HepG2 (cell line): ENCODE results near the gene CDK5RAP1. TPM values are rescaled to one million over a fixed set of nuclear protein-coding genes. Genes with fewer than 3 reads are reported as not detected.

ENCODE experiments used
- CENPT ChIP-seq: sonication (generic); formaldehyde crosslinking; IDR thresholded peaks from 2 replicates; pipeline ENCODE4 v1.8.0; 2022; ENCODE audit warnings: low read depth, mild to moderate bottlenecking, moderate library complexity, missing genetic modification reagents
- FOSL2 ChIP-seq: sonication (generic); formaldehyde crosslinking; IDR thresholded peaks from 2 replicates; pipeline ENCODE4 v1.4.0; 2020; ENCODE audit warnings: missing genetic modification reagents
- GABPB1 ChIP-seq: IDR thresholded peaks from 2 replicates; pipeline ENCODE4 v1.6.1; 2016; ENCODE audit warnings: mild to moderate bottlenecking, missing genetic modification reagents, moderate library complexity, missing compliant biosample characterization
- HDAC6 ChIP-seq: fragments of 200-600 bp; sonication (generic); IDR thresholded peaks from 2 replicates; pipeline ENCODE4 v1.7.0; 2017; ENCODE audit warnings: mild to moderate bottlenecking, antibody characterized with exemption, low read length, low read depth
- KAT8 ChIP-seq: IDR thresholded peaks from 2 replicates; pipeline ENCODE4 v1.6.1; 2016; ENCODE audit warnings: missing genetic modification reagents, missing compliant biosample characterization
- NFYB ChIP-seq: sonication (generic); formaldehyde crosslinking; IDR thresholded peaks from 2 replicates; pipeline ENCODE4 v1.4.0; 2020; ENCODE audit warnings: missing genetic modification reagents
- RFXANK ChIP-seq: IDR thresholded peaks from 2 replicates; pipeline ENCODE4 v1.6.1; 2016
- SIN3A ChIP-seq: IDR thresholded peaks from 2 replicates; pipeline ENCODE4 v1.6.1; 2011; ENCODE audit warnings: low read depth, mild to moderate bottlenecking, control low read depth, low read length, borderline replicate concordance
- XRCC5 ChIP-seq: fragments of 200-400 bp; formaldehyde crosslinking; optimal IDR thresholded peaks from 2 replicates; pipeline ENCODE3; 2017; ENCODE audit warnings: mild to moderate bottlenecking, low read length
- YEATS2 ChIP-seq: sonication (generic); formaldehyde crosslinking; IDR thresholded peaks from 2 replicates; pipeline ENCODE4 v1.4.0; 2020; ENCODE audit warnings: missing genetic modification reagents, borderline replicate concordance
- ZNF225 ChIP-seq: sonication (generic); formaldehyde crosslinking; IDR thresholded peaks from 2 replicates; pipeline ENCODE4 v1.4.0; 2020; ENCODE audit warnings: mild to moderate bottlenecking, missing genetic modification reagents
- ZNF274 ChIP-seq: sonication (generic); formaldehyde crosslinking; IDR thresholded peaks from 2 replicates; pipeline ENCODE4 v1.5.1; 2020; ENCODE audit warnings: mild to moderate bottlenecking, missing genetic modification reagents
- ZNF317 ChIP-seq: sonication (generic); formaldehyde crosslinking; IDR thresholded peaks from 2 replicates; pipeline ENCODE4 v1.5.0; 2020; ENCODE audit warnings: mild to moderate bottlenecking, missing genetic modification reagents
- ZNF446 ChIP-seq: sonication (generic); formaldehyde crosslinking; IDR thresholded peaks from 2 replicates; pipeline ENCODE4 v1.5.0; 2020; ENCODE audit warnings: mild to moderate bottlenecking, missing genetic modification reagents
- ZNF567 ChIP-seq: sonication (generic); formaldehyde crosslinking; IDR thresholded peaks from 2 replicates; pipeline ENCODE4 v1.8.1; 2023; ENCODE audit warnings: mild to moderate bottlenecking, missing genetic modification reagents, borderline replicate concordance
- ZNF761 ChIP-seq: sonication (generic); formaldehyde crosslinking; conservative IDR thresholded peaks from 2 replicates; pipeline ENCODE4 v1.4.0; 2020; ENCODE audit warnings: mild to moderate bottlenecking, missing genetic modification reagents
- polyA plus RNA-seq, 8 experiments: library from polyadenylated mRNA; depleted of rRNA in 3 of 8; stranded (reverse) in 7 of 8; unstranded in 1 of 8; fragments of >200 nt; fragmentation: Illumina TruSeq in 4 of 8; extraction: Trizol in 4 of 8; gene quantifications; 2 replicates each; pipeline versions ENCODE4 v1.2.1 to v1.2.3, GENCODE V29; 2011 to 2016; ENCODE audit warnings: low read depth in 4 of 8, missing spikeins in 1 of 8, mixed read lengths in 1 of 8; ENCODE audit not compliant: insufficient read depth in 1 of 8
- total RNA-seq, 5 experiments: library from RNA; depleted of rRNA; stranded (reverse); fragments of >200 nt; fragmentation: Illumina TruSeq; extraction: Trizol; gene quantifications; 2 replicates each; pipeline ENCODE4 v1.2.3, GENCODE V29; 2016; ENCODE audit warnings: low read depth in 1 of 5
- TF ChIP-seq, protein P1 (sequence below): sonication (generic); formaldehyde crosslinking; IDR thresholded peaks from 2 replicates; pipeline ENCODE4 v1.4.0; 2020; ENCODE audit warnings: mild to moderate bottlenecking, low read depth, missing genetic modification reagents
- TF ChIP-seq, protein P2 (sequence below): sonication (generic); formaldehyde crosslinking; IDR thresholded peaks from 2 replicates; pipeline ENCODE4 v1.5.0; 2020; ENCODE audit warnings: mild to moderate bottlenecking, missing genetic modification reagents, borderline replicate concordance
- TF ChIP-seq, protein P3 (sequence below): IDR thresholded peaks from 2 replicates; pipeline ENCODE4 v1.6.1; 2016; ENCODE audit warnings: low read depth, borderline replicate concordance
- TF ChIP-seq, protein P4 (sequence below): sonication (generic); formaldehyde crosslinking; IDR thresholded peaks from 2 replicates; pipeline ENCODE4 v1.5.0; 2020; ENCODE audit warnings: mild to moderate bottlenecking, missing genetic modification reagents
- TF ChIP-seq, protein P5 (sequence below): conservative IDR thresholded peaks from 2 replicates; pipeline ENCODE4 v1.6.1; 2018; ENCODE audit warnings: missing genetic modification reagents
- TF ChIP-seq, protein P6 (sequence below): sonication (generic); formaldehyde crosslinking; conservative IDR thresholded peaks from 2 replicates; pipeline ENCODE4 v1.4.0; 2020; ENCODE audit warnings: missing genetic modification reagents

The CDK5RAP1 gene
- total and polyA plus RNA-seq, 2 of the 13 experiments (the other 11 are each of a cell fraction or from before 2014, with no cell fraction given): 53.6 to 98.2 TPM

DNA sequence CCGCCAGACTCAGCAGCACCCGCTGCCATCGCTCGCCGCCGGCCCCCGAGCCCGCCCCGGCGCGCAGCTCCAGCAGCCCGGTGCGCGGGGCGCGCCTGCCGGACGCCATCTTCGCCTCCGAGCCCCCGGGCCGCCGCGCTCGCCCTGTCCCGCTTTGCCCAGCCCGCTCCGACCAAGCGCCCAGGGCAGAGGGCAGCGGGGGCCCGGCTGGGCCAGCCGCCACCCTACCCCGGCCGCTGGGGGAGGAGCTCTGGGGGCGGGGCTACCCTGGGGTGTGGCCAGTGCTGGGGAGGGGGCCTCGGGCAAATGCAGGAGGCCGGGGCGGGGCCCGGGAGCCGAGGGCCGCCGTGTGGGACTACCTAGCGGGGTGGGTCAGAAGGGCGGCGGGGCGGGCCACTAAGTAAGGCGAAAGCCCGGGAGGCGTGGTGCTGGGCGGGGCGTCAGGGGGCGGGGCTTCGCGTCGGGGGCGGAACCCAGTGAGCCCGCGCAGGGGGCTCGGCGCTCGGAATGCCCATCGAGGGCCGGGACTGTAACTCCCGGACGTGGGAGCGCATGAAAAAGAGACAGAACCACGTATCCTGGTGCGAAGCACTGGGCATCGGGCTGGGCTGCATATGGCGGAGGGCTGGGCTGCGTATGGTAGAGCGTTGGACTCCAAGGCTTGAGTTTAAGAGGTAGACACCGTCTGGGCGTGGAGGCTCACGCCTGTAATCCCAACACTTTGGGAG lies 42.4 kb upstream of the CDK5RAP1 start, which contains the start of gene SNTA1 (continued):
- TF ChIP-seq, protein P1, sequence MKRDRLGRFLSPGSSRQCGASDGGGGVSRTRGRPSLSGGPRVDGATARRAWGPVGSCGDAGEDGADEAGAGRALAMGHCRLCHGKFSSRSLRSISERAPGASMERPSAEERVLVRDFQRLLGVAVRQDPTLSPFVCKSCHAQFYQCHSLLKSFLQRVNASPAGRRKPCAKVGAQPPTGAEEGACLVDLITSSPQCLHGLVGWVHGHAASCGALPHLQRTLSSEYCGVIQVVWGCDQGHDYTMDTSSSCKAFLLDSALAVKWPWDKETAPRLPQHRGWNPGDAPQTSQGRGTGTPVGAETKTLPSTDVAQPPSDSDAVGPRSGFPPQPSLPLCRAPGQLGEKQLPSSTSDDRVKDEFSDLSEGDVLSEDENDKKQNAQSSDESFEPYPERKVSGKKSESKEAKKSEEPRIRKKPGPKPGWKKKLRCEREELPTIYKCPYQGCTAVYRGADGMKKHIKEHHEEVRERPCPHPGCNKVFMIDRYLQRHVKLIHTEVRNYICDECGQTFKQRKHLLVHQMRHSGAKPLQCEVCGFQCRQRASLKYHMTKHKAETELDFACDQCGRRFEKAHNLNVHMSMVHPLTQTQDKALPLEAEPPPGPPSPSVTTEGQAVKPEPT (CRISPR knock-in tag): peak; percentile 86; the same call in 1 of the 2 replicates
- TF ChIP-seq, protein P2, sequence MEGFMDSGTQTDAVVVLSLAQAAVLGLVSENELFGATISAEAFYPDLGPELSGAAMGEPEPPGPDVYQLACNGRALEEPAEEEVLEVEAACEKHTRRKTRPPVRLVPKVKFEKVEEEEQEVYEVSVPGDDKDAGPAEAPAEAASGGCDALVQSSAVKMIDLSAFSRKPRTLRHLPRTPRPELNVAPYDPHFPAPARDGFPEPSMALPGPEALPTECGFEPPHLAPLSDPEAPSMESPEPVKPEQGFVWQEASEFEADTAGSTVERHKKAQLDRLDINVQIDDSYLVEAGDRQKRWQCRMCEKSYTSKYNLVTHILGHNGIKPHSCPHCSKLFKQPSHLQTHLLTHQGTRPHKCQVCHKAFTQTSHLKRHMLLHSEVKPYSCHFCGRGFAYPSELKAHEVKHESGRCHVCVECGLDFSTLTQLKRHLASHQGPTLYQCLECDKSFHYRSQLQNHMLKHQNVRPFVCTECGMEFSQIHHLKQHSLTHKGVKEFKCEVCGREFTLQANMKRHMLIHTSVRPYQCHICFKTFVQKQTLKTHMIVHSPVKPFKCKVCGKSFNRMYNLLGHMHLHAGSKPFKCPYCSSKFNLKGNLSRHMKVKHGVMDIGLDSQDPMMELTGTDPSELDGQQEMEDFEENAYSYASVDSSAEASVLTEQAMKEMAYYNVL (CRISPR knock-in tag): no peak
- TF ChIP-seq, protein P3, sequence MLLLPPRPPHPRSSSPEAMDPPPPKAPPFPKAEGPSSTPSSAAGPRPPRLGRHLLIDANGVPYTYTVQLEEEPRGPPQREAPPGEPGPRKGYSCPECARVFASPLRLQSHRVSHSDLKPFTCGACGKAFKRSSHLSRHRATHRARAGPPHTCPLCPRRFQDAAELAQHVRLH (CRISPR knock-in tag): peak; percentile 59; the same call in 1 of the 2 replicates
- TF ChIP-seq ZNF274 (CRISPR knock-in tag): peak; percentile 97
- no peak for TF ChIP-seq ZNF567 (CRISPR knock-in tag)
- no peak for TF ChIP-seq YEATS2 (CRISPR knock-in tag)
- TF ChIP-seq, protein P4, sequence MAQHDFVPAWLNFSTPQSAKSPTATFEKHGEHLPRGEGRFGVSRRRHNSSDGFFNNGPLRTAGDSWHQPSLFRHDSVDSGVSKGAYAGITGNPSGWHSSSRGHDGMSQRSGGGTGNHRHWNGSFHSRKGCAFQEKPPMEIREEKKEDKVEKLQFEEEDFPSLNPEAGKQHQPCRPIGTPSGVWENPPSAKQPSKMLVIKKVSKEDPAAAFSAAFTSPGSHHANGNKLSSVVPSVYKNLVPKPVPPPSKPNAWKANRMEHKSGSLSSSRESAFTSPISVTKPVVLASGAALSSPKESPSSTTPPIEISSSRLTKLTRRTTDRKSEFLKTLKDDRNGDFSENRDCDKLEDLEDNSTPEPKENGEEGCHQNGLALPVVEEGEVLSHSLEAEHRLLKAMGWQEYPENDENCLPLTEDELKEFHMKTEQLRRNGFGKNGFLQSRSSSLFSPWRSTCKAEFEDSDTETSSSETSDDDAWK (CRISPR knock-in tag): no peak
- TF ChIP-seq HDAC6: no peak
- no peak; the same call in 1 of the 2 replicates for TF ChIP-seq NFYB (CRISPR knock-in tag)
- 0 out of 2 replicates have a peak, but pooled peaks have one; percentile 64 for TF ChIP-seq ZNF225 (CRISPR knock-in tag)
- no peak for TF ChIP-seq XRCC5
- TF ChIP-seq, protein P5, sequence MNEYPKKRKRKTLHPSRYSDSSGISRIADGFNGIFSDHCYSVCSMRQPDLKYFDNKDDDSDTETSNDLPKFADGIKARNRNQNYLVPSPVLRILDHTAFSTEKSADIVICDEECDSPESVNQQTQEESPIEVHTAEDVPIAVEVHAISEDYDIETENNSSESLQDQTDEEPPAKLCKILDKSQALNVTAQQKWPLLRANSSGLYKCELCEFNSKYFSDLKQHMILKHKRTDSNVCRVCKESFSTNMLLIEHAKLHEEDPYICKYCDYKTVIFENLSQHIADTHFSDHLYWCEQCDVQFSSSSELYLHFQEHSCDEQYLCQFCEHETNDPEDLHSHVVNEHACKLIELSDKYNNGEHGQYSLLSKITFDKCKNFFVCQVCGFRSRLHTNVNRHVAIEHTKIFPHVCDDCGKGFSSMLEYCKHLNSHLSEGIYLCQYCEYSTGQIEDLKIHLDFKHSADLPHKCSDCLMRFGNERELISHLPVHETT (CRISPR knock-in tag): no peak
- no peak for TF ChIP-seq RFXANK (CRISPR knock-in tag)
- TF ChIP-seq ZNF317 (CRISPR knock-in tag): no peak
- TF ChIP-seq ZNF761 (CRISPR knock-in tag): 0 out of 2 replicates have a peak, but pooled peaks have one; percentile 50
- TF ChIP-seq SIN3A: peak; percentile 51; the same call in 1 of the 2 replicates
- no peak; the same call in 1 of the 2 replicates for TF ChIP-seq KAT8 (CRISPR knock-in tag)
- TF ChIP-seq ZNF446 (CRISPR knock-in tag): no peak
- no peak for TF ChIP-seq CENPT (CRISPR knock-in tag)
- TF ChIP-seq, protein P6, sequence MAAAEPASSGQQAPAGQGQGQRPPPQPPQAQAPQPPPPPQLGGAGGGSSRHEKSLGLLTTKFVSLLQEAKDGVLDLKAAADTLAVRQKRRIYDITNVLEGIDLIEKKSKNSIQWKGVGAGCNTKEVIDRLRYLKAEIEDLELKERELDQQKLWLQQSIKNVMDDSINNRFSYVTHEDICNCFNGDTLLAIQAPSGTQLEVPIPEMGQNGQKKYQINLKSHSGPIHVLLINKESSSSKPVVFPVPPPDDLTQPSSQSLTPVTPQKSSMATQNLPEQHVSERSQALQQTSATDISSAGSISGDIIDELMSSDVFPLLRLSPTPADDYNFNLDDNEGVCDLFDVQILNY (CRISPR knock-in tag): no peak
- peak; percentile 43; the same call in 1 of the 2 replicates for TF ChIP-seq GABPB1
- no peak for TF ChIP-seq FOSL2 (CRISPR knock-in tag)
